ENCODE data around the gene GRID1.
"Not testable (repeated sequence)": the region's sequence is repeated elsewhere in the genome, so short reads cannot be mapped to it uniquely, and the experiment has no call there.

Gene GRID1

DNA sequence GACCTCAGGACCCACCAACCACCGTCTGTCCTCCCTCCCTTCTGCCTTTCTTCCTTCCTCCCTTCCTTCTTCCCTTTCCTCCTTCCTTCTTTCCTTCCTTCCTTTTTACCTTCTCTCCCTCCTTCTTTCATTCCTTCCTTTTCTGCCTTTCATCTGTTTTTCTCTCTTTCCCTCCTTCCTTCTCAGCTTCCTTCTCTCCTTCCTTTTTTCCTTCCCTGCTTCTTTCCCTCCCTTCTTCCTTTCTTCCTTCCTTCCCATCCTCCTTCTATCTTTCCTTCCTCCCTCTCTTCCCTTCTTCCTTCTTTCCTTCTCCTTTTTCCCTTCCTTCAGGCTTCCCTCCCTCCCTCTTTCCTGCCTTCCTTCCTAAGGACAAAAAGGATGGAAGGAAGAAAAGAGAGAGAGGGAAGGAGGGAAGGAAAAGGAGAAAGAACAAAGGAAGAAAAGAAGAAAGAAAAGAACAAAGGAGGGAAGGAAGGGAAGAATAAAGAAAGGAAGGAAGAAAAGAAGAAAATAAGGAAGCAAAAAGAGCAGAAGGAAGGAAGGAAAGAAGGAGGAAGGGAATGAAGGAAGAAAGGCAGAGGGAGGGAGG, 405.0 kb downstream of the GRID1 start:
- no peak for DNase-seq

DNA sequence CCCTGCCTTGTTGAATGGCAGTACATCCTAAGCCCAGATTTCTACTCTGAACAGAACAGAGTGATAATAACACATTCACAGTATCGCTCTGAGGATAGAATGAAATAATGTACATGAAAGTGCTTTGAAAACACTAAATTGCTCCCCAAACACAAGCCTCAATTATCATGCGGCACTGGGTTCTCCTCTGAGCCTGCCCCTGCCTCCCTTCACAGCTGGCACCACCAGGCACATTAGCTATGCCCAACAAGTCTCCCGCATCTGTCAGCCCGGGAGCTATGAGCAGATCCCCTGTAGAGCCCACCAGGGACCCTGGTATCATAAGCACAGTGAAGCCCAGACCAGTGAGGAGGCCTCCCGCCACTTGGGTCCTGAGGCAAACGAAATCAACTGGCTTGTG, 405.5 kb downstream of the GRID1 start:
- DNase-seq = no peak

DNA sequence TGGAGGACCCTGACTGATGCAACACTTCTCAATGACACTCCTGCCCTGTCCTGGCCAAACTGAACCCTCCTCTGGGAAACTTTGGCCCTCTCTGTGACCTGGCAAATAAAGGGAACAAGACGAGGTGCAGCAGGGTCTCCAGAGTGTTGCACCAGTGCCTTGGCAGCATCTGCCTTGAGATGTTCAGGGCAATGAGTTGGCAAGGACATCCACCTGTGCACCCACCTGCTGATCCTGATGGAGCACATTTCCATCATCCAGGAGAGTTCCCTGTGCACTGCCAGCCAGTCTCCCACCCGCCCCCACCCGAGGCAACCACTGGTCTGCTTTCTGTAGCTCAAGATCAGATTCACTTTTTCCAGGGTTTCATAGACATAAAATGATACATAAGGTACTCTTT, 407.4 kb downstream of the GRID1 start:
- no peak for DNase-seq

DNA sequence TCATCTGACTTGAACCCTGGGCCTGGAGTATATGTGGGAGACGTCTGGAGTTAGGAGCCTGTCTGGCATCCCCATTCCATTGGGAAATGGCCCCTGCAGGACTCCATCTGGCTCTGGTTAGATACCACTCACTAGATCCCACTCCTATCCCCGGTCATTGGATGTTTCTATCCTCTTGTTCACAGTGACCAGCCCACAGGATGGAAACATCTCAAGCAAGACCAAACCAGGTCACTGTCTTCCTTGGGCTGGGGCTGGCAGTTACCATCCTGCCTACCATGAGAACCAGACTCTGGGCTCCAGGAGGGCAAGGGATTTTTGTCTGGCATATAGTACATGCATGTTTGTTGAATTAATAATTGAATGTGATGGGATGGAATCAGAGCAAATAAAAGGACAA, 415.7 kb downstream of the GRID1 start:
- no peak for DNase-seq

DNA sequence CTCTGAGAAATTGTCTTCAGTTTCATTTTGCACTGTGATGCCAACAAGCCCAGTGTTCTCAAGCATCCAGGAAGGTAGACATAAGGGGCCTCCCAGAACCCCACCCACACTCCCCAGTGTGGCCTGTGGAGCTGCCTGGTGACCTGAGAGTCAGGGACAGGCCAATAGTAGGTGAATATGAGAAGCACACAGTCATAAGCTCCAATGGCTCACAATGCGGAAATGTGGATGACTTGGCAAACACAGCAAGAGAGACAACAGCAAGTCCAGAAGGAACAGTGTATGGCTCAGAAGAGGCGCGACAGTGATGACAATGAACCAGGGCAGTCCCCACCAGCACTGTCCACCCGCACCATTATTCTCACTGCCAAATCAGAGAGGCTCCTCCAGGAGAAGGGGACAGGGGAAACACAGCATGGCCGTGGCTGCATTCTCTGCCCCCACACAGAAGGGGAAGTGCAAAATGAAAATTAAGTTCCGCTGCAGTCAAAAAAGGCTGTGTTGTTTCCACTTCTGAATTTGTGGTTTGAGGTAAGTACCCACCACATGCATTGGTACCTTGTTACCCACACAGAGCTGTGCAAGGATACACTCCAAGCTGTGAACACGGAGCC, 419.8 kb downstream of the GRID1 start:
- no peak for DNase-seq

DNA sequence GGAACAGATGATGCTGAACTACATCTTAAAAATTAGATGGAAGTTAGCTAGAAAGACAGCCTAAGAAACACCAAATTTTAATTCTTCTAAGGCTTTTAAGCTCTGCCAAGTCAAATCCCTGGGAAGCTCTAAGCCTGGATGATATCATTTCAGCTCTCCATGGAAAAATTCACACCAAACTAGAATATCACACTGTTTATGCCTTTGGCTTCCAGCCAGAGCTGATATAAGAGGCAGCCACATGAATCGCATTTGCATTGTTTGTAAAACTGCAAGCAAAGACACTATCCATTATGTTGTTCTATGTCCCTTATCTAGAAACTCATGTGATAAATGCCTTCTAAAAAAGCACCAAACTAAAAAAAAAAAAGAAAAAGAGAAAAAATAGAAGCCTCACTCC, 430.4 kb downstream of the GRID1 start:
- DNase-seq = peak; percentile 5

DNA sequence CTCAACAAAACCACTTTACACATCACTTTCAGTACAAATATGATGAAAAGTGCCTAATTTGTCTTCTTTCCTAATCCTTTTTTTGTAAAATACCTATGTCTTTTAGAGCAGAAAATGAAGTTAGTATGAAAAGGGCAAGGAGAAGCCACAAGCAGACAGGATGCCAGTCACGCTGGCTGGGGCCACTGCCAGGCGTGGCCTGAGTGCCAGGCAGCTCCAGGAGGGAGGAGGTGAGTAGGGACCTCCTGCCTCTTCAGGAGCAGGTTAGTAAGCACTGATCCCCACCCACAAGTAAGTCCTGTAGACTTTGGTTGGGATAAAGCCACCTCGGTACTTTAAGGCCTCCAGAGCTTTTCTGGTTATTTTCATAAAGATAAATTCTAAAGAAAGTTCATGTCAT, 432.0 kb downstream of the GRID1 start:
- DNase-seq = no peak

DNA sequence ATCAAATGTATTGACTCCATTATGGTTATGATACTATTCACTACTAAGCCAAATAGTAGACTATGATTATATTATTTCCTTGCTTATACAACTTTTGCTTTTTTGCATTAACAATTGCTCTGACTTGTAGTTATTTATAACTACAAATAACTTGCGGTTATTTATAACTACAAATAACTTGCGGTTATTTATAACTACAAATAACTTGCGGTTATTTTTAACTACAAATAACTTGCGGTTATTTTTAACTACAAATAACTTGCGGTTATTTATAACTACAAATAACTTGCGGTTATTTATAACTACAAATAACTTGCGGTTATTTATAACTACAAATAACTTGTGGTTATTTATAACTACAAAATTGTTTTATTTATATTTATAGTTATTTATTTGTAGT, 436.6 kb downstream of the GRID1 start:
- DNase-seq = not testable (repeated sequence)

DNA sequence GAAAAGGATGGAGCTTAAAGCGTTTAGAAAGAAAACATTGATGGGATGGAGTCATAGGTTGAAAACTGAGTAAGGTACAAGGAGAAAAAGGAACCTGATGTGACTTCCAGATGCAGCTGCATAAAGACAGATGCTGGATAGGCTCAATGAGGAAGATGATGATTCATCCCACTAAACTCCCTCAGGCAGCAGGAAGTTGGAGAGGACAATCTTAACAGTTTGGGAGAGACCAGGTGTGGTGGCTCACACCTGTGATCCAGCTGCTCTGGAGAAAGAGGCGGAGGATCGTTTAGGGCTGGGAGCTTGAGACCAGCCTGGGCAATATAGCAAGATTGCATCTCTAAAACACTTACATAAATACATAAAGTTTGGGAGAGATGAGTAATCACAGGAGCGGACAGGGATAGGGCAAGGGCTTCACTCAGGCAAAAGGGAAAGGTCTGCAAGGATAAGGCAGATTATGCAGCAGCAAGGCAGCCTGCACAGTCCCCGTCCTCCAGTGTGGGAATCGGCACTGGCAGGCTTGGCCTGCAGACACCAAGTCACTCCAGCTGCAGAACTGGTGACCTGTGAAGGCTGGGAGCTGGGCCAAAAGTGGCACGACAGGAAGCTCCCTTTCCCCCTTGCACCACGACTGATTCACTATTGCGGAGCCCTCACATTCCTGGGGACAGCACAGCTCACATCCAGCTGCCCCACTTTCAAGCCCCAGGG, 438.5 kb downstream of the GRID1 start:
- no peak for DNase-seq

DNA sequence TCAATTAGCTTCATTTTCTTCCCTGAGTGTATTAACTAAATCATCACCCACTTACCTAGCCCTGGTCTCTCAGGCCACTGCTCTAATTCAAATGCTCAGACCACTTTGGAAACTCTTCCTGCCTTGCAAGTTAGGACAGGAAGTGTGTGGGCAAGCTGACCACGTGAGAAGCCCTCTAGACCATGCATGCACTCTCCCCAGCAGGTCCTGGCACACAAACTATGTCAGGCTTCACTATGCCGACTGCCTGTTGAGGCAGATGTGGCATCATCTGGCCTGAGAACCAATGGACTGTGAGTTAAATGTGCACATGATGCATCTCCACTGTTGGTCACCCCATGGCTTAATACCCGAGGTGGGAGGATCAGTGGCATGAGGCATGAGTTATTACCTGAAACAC, 439.6 kb downstream of the GRID1 start:
- DNase-seq = no peak

DNA sequence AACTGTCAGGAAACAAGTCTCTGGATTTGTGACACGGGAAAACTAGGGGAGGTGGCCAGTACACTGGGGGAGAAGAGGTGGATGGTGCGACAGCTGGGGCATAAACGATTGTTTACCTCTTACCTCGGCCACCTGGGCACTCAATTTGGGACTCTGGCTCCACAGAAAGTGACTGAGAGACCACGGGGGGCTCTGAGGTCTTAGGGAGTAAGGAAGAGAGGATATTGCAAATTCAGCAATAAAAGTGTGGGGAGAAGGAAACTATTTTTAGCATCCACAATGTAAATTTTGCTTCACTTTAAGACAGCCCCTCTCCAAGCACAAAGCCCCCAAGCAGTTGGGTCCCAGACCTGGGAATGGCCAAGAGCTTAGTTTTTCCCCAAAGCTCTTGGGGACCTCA, 440.5 kb downstream of the GRID1 start:
- no peak for DNase-seq

DNA sequence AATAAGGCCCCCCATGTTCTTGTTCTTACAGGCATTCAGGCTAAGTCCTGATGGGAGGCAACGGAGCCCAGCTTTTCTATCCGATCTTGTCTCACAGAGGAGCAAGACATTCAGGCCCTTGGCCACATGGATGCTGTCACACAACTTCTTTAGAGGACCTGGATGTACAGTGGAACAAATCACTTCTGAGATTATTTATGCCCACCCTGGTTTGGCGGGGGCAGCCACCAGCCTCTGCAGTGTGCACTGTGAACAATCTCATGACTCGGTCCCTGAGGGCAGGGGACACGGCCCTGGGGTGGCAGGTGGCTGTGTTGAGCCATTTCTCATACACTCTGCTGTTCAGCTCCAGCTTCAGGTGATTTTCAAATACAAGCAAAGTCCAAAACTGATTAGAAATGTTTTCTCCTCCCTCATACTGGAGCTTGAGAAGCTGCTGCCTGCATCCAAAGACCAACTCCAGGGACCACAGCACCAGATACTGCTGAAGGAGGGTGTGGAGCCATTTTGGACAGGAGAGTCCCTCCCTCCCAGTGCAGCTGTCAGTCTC, 441.3 kb downstream of the GRID1 start:
- DNase-seq = no peak

DNA sequence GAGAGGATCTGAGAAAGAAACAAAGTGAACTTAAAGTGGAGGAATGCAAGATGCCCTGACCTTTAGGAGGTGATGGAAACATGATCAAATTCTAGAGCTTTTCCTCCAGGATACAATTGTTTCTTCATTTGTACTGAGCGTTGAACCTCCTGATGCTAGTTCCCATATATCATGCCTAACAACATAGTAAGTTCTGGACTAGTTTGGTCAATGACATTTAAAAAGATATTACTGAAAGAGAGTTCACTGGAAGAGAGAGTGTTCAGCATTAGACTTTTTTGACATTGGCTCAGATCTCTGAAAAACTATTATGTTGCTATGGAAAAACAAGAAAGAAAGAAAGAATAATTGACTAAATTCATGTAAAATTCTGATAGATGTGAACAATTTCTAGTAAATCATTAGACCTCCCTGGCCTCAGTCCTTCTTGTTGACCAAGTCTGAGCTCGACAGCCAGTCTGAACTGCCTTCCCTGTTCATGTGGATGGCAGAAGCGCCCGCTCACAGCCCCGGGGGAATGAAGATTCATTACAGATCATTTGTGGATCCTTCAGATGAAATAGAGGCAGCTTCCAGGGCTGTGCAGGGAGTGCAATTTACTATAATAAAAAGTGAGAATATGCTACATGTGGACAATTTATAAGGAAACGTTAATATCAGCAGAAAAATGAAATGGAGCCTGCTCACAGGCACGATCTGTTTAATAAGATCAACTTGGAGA, 442.1 kb downstream of the GRID1 start:
- DNase-seq = no peak

DNA sequence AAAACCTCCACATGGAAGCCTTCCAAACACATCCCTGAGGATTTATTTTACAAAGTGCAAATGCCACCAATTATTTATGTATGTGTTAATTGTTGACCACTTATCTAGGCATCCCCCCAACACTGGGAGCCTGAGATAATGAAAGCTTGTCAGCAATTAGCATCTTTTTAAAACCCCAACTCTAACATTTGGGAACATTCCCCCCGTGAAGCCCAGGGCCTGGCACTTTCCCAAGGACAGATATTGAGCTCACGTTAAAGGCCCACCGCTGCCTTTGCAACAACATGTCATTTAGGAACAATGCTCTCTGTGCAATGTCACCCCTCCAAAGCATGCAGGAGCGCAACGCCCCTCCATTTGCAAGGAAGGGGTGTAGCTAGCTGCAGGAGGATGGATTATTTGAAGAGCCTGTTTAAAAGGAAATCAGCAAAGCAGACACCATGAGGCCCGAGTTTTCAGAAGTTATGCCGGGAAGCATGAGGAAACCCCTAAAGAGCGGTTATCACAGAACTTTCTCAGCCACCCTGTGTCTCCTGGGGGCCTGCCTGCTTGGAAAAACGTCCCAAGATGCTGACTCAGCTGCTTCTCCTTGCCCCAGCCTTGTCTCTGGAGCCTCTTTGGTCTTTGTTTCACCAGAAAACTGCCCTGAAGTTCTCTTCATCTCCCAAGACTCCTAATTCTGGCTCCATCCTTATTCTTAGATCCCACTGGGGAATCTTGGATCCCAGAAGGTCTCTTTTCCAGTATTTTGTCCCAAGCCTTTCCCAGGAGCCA, 444.1 kb downstream of the GRID1 start:
- no peak for DNase-seq

DNA sequence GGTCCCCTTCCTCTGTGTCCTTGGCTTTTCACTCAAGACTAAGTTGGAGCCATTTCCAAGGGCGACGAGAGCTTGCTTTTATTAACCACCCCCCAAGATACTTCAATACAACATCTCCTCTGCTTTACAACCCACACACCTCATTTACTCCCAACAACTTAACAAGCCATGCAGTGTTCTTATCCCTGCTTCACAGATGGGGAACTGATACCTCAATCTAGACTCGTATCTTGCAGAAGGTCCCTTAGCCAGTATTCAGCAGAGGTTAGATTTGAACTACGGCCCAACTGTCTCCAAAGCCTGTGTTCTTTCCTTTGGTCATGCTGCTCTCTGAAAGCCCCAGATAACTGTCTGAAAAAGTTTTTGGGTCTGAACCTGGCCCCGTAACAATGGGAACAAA, 444.8 kb downstream of the GRID1 start:
- DNase-seq = no peak

DNA sequence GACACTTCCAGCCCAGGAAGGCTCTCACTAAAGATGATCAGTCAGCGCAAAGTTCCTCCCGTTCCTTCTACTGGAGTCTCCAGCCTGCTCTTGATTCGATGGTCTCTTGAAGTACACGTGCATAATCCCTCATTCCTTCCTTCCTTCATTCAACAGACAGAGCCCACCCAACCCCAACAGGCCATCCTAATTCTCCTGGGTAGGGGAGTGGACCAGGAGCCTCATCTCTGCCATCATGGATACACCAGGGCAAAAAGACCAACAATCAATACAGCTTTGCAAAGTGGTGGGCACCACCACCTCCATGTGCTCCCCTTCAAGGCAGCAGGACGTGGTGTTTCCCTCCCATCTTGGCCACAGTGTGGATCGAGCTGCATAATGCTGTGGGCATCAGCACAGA, 446.3 kb downstream of the GRID1 start:
- DNase-seq = no peak

DNA sequence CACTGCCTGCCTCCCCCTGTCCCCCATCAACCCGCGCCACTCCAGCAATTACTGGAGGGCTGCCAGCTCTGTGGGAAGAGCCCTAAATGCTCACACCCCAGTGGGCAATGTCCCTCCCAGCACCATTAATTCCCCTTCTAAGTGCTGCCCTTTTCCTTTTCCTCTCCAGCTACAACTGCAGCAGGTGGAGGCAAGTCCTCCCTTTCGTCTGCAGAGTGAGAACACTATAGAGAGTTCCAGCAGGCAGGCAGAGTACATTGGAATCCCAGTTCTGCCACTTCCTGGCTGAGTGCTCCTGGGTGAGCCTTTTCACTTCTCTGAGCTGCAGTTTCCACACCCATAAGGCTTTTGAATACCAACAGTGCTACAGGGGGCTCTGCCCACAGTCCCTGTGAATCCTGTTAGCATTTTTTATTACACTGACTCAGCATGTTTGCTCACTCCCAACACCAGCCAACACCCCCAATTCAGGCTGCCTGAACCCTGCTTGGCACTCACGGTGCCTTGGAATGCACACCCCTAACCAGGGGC, 447.0 kb downstream of the GRID1 start:
- DNase-seq = no peak

DNA sequence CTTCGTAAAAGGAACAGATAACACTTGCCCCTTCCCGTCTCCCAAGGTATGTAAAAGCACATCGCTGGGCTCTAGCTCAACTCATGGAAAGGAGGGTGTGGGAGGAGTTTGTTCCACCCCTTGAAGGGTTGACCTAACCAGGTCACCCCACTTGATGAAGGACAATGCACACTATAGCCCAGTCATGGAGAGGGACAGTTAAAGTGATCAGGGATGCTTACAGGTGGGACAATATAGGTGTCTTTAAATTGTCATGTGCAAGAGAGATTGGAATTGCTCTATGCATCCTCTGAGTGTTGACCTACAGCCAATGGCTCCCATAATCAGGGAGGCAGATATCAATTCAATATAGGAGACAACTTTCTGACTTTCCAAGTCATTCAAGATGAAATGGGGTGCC, 448.2 kb downstream of the GRID1 start:
- DNase-seq = no peak

DNA sequence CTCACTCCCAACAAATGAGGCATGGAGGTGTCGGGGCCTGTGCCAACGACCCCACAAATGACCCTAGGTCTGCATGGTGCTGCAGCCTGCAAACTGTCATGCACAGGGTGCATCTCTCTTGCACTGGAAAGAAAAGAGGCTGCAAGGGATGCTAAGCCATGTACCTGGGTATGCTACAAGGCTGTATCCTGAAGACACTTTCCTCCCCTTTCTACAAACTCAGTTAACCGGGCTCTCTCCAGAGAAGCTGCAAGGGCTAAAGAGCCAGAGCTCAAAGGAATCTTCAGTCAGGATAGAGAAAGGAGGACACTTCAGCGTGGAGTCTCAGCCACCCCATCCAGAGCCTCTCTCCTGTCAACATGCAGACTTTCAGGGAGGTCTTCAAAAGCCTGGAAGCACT, 449.0 kb downstream of the GRID1 start:
- no peak for DNase-seq

DNA sequence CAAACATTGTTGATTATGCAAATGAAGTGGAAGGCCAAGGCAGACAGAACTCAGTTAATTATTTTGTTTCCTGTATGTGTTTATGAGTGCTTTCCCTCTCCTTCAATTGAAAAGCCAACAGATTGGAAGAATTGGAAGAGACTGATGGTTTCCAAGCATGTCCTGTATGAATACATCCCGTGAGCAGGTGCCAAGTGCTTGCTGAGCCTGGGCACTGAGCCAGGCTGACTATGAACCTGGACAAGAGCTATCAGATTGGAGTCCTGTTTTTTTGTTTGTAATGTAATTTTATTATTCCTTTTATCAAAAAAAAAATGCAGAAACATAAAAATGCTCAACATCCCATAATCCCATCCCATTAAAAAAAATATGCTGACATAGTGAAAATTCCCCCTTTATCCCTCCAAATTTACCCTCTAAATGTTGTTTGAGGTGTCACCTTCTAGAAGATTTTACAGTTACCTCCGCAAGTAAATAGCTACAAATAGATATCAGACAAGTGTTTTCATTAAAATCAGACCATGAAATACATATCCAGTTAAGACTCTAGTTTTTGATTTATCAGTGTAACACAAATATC, 449.5 kb downstream of the GRID1 start:
- peak; percentile 63 for DNase-seq

DNA sequence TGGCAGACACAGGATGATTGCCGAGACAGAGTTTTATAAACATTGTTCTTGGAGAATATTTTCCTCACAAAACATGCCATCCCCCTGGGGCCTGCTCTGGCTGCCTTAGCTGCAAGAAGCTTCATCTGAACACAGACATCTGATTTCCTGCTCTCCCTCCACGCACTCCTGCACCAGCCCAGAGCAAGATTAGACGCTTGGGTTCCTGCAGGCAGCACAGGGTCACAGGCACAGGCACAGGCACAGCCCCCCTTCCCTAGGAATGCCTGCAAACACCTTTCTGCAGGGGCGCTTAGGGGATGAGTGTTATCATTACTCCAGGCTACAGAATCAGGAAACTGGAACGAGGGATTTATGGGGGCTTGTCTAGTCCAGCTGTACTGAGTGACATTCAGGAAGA, 450.3 kb downstream of the GRID1 start:
- no peak for DNase-seq

DNA sequence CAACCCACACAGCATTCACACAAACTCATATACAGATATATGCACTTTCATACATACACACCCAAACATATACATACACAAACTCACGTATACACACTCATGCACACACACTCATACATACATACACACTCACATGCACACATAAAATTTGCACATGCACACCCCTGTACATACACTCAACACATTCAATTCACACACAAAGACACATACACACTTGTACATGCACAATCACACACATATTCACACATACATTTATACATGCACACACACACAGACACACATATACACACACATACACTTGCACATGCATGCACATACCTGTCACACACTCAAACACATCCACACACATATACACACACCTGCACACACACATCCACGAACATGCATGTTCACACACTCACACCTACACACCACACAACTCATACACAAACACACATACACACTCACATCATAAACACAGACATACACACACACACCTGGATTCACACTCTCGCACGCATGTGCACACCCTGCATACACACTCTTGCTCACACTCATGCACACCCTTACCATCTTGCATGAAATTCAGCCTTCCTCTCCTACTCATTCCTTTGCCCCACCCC, 451.2 kb downstream of the GRID1 start:
- DNase-seq = no peak
